Karpas-422 (cell line): Measurements from ENCODE around the gene RANGRF. TPM values are rescaled to one million over a fixed set of nuclear protein-coding genes. Genes with fewer than 3 reads are reported as not detected.
A peak's percentile ranks its signal among the peaks of the same experiment; 100 is the strongest.

Experiments
- DNase-seq: peaks from one replicate; pipeline ENCODE4 v3.0.0-alpha.2; 2015
- H2AFZ ChIP-seq: fragments of 200-600 bp; sonication (generic); 2 replicates; pipeline ENCODE4 v1.6.1; 2014; ENCODE audit warnings: antibody characterized with exemption, low read length, mixed read lengths
- H3K27ac ChIP-seq: fragments of 200-600 bp; sonication (generic); 2 replicates; pipeline ENCODE4 v1.5.1; 2014; ENCODE audit warnings: mild to moderate bottlenecking, low read length, moderate library complexity
- H3K27me3 ChIP-seq: fragments of 200-600 bp; sonication (generic); 2 replicates; pipeline ENCODE4 v1.6.1; 2014; ENCODE audit warnings: low read length, mixed read lengths
- H3K36me3 ChIP-seq: fragments of 200-600 bp; sonication (generic); 2 replicates; pipeline ENCODE4 v1.6.1; 2014; ENCODE audit warnings: low read length, mixed read lengths; ENCODE audit not compliant: insufficient read depth
- H3K4me1 ChIP-seq: fragments of 200-600 bp; sonication (generic); 2 replicates; pipeline ENCODE4 v1.6.1; 2014; ENCODE audit warnings: mild to moderate bottlenecking, low read length, mixed read lengths
- H3K4me2 ChIP-seq: fragments of 200-600 bp; sonication (generic); 2 replicates; pipeline ENCODE4 v1.6.1; 2014; ENCODE audit warnings: low read length, low read depth, mild to moderate bottlenecking; ENCODE audit not compliant: poor library complexity, severe bottlenecking
- H3K4me3 ChIP-seq: fragments of 200-600 bp; sonication (generic); 2 replicates; pipeline ENCODE4 v1.5.1; 2014; ENCODE audit warnings: mild to moderate bottlenecking, antibody characterized with exemption, low read length, mixed read lengths
- H3K79me2 ChIP-seq: fragments of 200-600 bp; sonication (generic); 2 replicates; pipeline ENCODE4 v1.6.1; 2014; ENCODE audit warnings: mild to moderate bottlenecking, low read length, mixed read lengths
- H3K9ac ChIP-seq: fragments of 200-600 bp; sonication (generic); 2 replicates; pipeline ENCODE4 v1.6.0; 2014; ENCODE audit warnings: low read length
- H3K9me2 ChIP-seq: fragments of 200-600 bp; sonication (generic), shearing (Covaris generic); replicated peaks from 2 replicates; pipeline ENCODE4 v1.6.0; 2014; ENCODE audit warnings: mild to moderate bottlenecking, low read length, moderate library complexity; ENCODE audit not compliant: insufficient read depth
- H3K9me3 ChIP-seq: fragments of 300-700, 200-600 bp; sonication (generic); 2 replicates; pipeline ENCODE4 v1.6.1; 2014; ENCODE audit warnings: low read length, mixed read lengths
- H4K20me1 ChIP-seq: fragments of 200-600 bp; sonication (generic); 2 replicates; pipeline ENCODE4 v1.6.1; 2014; ENCODE audit warnings: mild to moderate bottlenecking, antibody characterized with exemption, low read length, low read depth; ENCODE audit not compliant: insufficient read depth
- total RNA-seq: library from RNA; depleted of rRNA; stranded (reverse); fragments of >200 nt; shearing (Covaris generic); gene quantifications from 2 replicates; pipeline ENCODE4 v1.2.3, GENCODE V29; 2014; ENCODE audit warnings: low replicate concordance

Gene RANGRF
- total RNA-seq, 1 experiment from 2014 or later, result 25.5 TPM

- no peaks in the 10 kb centered on the region for H3K27me3 ChIP-seq
- H3K4me3 ChIP-seq, result no peak overlapping the region
- H3K4me2 ChIP-seq, result no peak overlapping the region
- H3K27ac ChIP-seq, result no peak overlapping the region
- no peak overlapping the region for H2AFZ ChIP-seq
- H3K36me3 ChIP-seq, result no peaks in the 10 kb centered on the region
- H3K9me3 ChIP-seq, result no peaks in the 10 kb centered on the region
- peaks cover 5% of the 10 kb centered on the region; the same call in 1 of the 2 replicates for H3K79me2 ChIP-seq
- no peaks in the 10 kb centered on the region for H3K9me2 ChIP-seq
- H4K20me1 ChIP-seq, result no peaks in the 10 kb centered on the region
- H3K4me1 ChIP-seq, result peaks cover 22% of the 10 kb centered on the region
- no peak for DNase-seq
- no peak overlapping the region for H3K9ac ChIP-seq
Observed at GRCh38 chr17:8283356-8283755, 5.1 kb upstream of the RANGRF start.

DNA sequence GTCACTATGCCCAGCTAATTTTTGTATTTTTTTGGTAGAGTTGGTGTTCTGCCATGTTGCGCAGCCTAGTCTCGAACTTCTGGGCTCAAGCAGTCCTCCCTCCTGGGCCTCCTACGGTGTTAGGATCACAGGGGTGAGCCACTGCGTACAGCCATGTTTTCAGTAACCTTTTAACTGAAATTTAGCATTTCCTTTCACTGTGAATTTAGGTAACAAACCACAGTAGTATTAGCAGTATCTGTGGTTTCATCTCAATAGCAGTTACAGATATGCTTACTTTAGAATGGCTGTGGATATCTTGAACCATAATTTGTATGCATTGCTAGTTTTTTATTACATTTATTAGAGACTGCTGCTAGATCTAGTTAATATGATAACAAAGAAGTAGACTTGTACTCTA lies 4.3 kb upstream of the RANGRF start:
- no peak for DNase-seq
- H3K27ac ChIP-seq, result no peak overlapping the region

GRCh38 chr17:8285270-8286181 lies 2.9 kb upstream of the RANGRF start:
- Histone ChIP-seq H4K20me1 (no peaks in the 10 kb centered on the region), H3K4me2 (peak overlapping the region; percentile 19), H3K9me3 (no peaks in the 10 kb centered on the region), H3K27me3 (no peaks in the 10 kb centered on the region), H2AFZ (no peak overlapping the region), H3K4me1 (peaks cover 34% of the 10 kb centered on the region), H3K4me3 (no peak overlapping the region), H3K79me2 (peaks cover 19% of the 10 kb centered on the region), H3K9ac (peak overlapping the region; percentile 44; the same call in 1 of the 2 replicates), H3K27ac (0 out of 2 replicates have a peak overlapping the region, but pooled peaks have one; percentile 1), H3K9me2 (no peaks in the 10 kb centered on the region), H3K36me3 (no peaks in the 10 kb centered on the region)
- DNase-seq, result peak; percentile 70

More for the DNA sequence above, 4.3 kb upstream of the RANGRF start:
- Histone ChIP-seq H3K9me3 (no peaks in the 10 kb centered on the region), H4K20me1 (no peaks in the 10 kb centered on the region), H3K4me2 (no peak overlapping the region), H3K4me1 (peaks cover 22% of the 10 kb centered on the region), H2AFZ (no peak overlapping the region), H3K79me2 (peaks cover 7% of the 10 kb centered on the region), H3K27me3 (no peaks in the 10 kb centered on the region), H3K9ac (no peak overlapping the region), H3K9me2 (no peaks in the 10 kb centered on the region), H3K36me3 (no peaks in the 10 kb centered on the region), H3K4me3 (no peak overlapping the region)

GRCh38 chr17:8287651-8288335 lies 677 bp upstream of the RANGRF start:
- peak overlapping the region; percentile 92 for H3K4me2 ChIP-seq
- no peaks in the 10 kb centered on the region for H3K9me2 ChIP-seq
- H3K36me3 ChIP-seq, result no peaks in the 10 kb centered on the region
- no peaks in the 10 kb centered on the region for H3K9me3 ChIP-seq
- H3K27ac ChIP-seq, result peak overlapping the region; percentile 7; the same call in 1 of the 2 replicates
- peaks cover 41% of the 10 kb centered on the region for H3K4me1 ChIP-seq
- no peak for DNase-seq
- H3K4me3 ChIP-seq, result peak overlapping the region; percentile 88
- H3K9ac ChIP-seq, result peak overlapping the region; percentile 90
- no peak overlapping the region for H2AFZ ChIP-seq
- H3K27me3 ChIP-seq, result no peaks in the 10 kb centered on the region
- H3K79me2 ChIP-seq, result peaks cover 19% of the 10 kb centered on the region
- H4K20me1 ChIP-seq, result no peaks in the 10 kb centered on the region

DNA sequence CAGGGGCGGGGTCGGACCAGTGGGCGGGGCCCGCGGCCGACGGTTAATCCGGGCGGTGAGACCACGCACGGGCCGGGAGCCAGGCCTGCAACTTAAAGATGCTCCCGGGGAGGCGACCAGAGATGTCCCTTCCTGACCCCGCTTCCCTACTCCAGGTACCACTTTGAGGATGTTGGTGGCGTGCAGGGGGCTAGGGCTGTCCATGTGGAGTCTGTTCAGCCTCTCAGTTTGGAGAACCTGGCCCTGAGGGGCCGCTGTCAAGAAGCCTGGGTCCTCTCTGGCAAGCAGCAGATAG lies 580 bp downstream of the RANGRF start:
- no peaks in the 10 kb centered on the region for H3K9me3 ChIP-seq
- H4K20me1 ChIP-seq, result no peaks in the 10 kb centered on the region
- DNase-seq, result no peak
- H3K9me2 ChIP-seq, result no peaks in the 10 kb centered on the region
- H3K4me2 ChIP-seq, result peak overlapping the region; percentile 92
- no peaks in the 10 kb centered on the region for H3K36me3 ChIP-seq
- H3K27me3 ChIP-seq, result no peaks in the 10 kb centered on the region
- peaks cover 47% of the 10 kb centered on the region for H3K4me1 ChIP-seq
- peak overlapping the region; percentile 78; the same call in 1 of the 2 replicates for H2AFZ ChIP-seq
- peak overlapping the region; percentile 88 for H3K4me3 ChIP-seq
- H3K27ac ChIP-seq, result peak overlapping the region; percentile 74
- H3K79me2 ChIP-seq, result peaks cover 19% of the 10 kb centered on the region
- H3K9ac ChIP-seq, result peak overlapping the region; percentile 90

- Histone ChIP-seq H3K27me3 (no peaks in the 10 kb centered on the region), H4K20me1 (no peaks in the 10 kb centered on the region), H3K4me2 (peak overlapping the region; percentile 92), H3K9me2 (no peaks in the 10 kb centered on the region), H3K9ac (peak overlapping the region; percentile 90), H3K9me3 (no peaks in the 10 kb centered on the region), H3K27ac (no peak overlapping the region; the same call in 1 of the 2 replicates), H3K79me2 (peaks cover 25% of the 10 kb centered on the region), H3K4me1 (peaks cover 56% of the 10 kb centered on the region), H3K36me3 (no peaks in the 10 kb centered on the region), H3K4me3 (peak overlapping the region; percentile 88), H2AFZ (no peak overlapping the region)
- no peak for DNase-seq
Observed at GRCh38 chr17:8290043-8290442, 1.6 kb downstream of the RANGRF start.

DNA sequence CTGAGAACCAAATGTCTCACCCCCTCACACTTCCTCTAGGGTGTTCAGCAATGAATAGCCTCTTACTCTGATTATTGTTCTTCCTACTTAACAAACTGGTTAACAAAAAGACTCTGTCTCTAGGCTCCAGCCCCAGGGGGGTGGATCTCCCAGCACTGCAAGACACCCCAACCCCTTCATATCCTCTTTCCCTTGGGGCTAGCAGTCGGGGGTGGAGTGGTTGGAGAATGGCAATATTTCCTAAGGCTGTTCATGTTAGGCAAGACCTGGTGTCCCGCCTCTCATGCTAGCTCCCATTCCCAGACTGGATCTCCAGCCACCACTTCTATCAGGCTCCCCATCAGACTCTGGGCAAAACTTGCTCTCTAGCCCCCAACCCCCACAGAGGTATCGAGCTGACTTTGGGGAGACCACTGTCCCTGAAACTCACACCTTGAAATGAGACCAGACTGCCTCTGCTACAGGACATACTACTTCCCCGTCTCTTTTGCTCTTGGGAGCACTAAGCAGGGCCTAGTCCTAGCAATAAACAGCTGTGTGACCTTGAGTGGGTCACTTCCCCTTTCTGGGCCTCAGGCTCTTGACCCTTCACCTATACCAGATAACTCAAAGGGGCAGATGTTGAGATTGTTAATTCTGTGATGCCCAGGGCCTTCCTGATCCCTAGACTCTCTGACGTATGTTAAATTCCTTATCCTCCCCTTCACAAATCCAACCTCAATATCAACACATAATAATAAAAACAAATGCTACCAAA lies 4.3 kb downstream of the RANGRF start:
- no peaks in the 10 kb centered on the region for H3K36me3 ChIP-seq
- peak overlapping the region; percentile 56 for H3K9ac ChIP-seq
- peaks cover 37% of the 10 kb centered on the region for H3K4me1 ChIP-seq
- peak overlapping the region; percentile 59 for H3K4me2 ChIP-seq
- peak overlapping the region; percentile 67 for H3K27ac ChIP-seq
- no peak overlapping the region for H2AFZ ChIP-seq
- no peaks in the 10 kb centered on the region for H3K9me2 ChIP-seq
- DNase-seq, result peak; percentile 62
- no peaks in the 10 kb centered on the region for H4K20me1 ChIP-seq
- H3K9me3 ChIP-seq, result no peaks in the 10 kb centered on the region
- H3K79me2 ChIP-seq, result peaks cover 23% of the 10 kb centered on the region
- no peaks in the 10 kb centered on the region for H3K27me3 ChIP-seq
- H3K4me3 ChIP-seq, result peak overlapping the region; percentile 43; the same call in 1 of the 2 replicates
